Vagina (tissue), 2 donors: Measurements from ENCODE around the gene SDC3.

Experiments used
- POLR2A ChIP-seq, 2 donors: fragments of 450-650 bp; IDR thresholded peaks; one replicate each; pipeline ENCODE4 v1.6.1; 2017; ENCODE audit warnings: antibody characterized with exemption in 2 of 2, mild to moderate bottlenecking in 2 of 2, moderate library complexity in 2 of 2
- POLR2AphosphoS5 ChIP-seq, 2 donors: sonication (generic); formaldehyde crosslinking; IDR thresholded peaks; one replicate each; pipeline ENCODE4 v1.9.0; 2017; ENCODE audit warnings: antibody characterized with exemption in 2 of 2, mild to moderate bottlenecking in 2 of 2, low read depth in 1 of 2; ENCODE audit not compliant: insufficient read depth in 1 of 2
- TF ChIP-seq, protein P1 (sequence below), 3 experiments: fragments of 450-650 bp in 2 of 3; fragments of 200-600 bp in 1 of 3; sonication (generic) in 1 of 3; IDR thresholded peaks; one replicate each; pipeline ENCODE4 v1.5.1; 2017 to 2019; ENCODE audit warnings: antibody characterized with exemption in 3 of 3, mild to moderate bottlenecking in 2 of 3, moderate library complexity in 2 of 3

DNA sequence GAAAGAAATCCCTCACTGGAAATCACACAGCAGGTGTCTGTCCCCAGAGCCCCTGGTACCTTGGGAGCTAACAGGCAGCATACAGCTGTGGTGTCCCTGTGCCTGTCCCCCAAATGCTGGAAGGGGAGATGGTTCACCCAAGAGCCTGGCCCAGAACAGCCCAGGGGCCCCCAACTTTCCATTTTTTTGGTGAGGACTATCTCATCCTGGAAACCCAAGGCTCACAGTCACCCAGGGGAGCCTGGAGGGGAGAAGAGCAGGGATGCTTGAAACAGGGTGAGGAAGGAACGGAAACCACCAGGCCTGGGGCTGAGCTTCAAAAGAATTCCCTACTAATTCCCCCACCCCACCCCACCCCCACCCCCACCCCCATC lies 3.6 kb downstream of the SDC3 start:
- TF ChIP-seq POLR2AphosphoS5 (IDR thresholded peaks at IDR 0.05; ENCODE audit: insufficient read depth in 1 of 2, low read depth in 1 of 2) (no peak), POLR2A (IDR thresholded peaks at IDR 0.05) (no peak)
- TF ChIP-seq, protein P1, sequence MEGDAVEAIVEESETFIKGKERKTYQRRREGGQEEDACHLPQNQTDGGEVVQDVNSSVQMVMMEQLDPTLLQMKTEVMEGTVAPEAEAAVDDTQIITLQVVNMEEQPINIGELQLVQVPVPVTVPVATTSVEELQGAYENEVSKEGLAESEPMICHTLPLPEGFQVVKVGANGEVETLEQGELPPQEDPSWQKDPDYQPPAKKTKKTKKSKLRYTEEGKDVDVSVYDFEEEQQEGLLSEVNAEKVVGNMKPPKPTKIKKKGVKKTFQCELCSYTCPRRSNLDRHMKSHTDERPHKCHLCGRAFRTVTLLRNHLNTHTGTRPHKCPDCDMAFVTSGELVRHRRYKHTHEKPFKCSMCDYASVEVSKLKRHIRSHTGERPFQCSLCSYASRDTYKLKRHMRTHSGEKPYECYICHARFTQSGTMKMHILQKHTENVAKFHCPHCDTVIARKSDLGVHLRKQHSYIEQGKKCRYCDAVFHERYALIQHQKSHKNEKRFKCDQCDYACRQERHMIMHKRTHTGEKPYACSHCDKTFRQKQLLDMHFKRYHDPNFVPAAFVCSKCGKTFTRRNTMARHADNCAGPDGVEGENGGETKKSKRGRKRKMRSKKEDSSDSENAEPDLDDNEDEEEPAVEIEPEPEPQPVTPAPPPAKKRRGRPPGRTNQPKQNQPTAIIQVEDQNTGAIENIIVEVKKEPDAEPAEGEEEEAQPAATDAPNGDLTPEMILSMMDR (IDR thresholded peaks at IDR 0.05): no peak
